DMS79 (cell line): Measurements from ENCODE around the gene AQR.

Experiments
- DNase-seq: peaks from one replicate; lab custom pipeline; 2025; lab: John Stamatoyannopoulos, UW

The AQR gene

DNA sequence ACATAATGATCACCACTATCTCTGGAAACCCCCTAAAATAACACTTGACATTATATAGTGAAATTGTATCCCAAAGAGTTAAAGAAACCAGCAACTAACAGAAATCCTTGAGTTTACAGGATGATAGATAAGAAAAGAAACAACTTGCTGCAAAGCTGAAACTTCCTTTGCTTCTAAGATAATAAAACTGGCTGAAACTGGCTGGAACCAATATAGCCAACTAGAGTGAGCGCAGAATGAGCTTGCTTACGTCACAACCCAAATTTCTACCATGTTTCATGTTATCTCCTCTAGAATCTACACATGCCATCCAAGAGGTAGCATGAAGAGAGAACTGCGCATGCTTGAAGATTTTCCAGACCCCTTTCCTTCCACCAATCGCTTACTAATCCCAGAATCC lies 90.4 kb downstream of the AQR start:
- DNase-seq, result no peak

DNA sequence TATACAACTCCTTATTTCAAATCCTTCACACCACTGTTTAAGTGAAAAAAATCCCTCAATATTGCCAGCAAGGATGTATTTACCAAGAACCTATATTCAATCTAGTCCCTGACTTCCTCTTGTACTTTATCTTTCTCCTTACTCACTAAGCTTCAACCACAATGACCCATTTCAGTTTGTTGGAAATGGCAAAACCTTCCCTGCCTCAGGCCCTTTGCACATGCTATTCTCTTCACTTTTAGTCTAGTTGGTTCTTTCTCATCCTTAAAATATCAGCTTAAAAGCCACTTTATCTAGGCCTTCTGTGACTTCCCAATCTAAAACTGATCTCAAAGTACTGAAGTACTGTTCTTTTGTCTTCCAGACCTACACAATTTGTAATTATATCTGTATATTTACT lies 92.9 kb downstream of the AQR start:
- DNase-seq, result no peak

DNA sequence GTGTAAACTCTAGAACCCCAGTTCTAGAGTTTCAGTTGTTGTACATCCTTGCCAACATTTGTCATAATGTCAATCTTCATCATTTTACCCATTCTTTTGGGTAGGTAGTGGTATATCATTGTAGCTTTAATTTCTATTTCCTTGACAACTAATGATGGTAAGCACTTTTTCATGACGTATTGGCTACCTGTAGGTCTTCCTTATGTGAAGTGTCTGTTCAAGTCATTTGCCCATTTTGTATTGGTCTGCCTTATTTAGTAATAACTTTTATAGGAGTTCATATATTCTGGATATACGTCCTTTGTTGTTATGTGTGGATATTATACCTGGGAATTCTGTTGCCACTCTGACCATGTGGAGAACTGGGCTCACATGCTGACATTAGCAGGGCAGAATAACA lies 100.4 kb downstream of the AQR start:
- no peak for DNase-seq

DNA sequence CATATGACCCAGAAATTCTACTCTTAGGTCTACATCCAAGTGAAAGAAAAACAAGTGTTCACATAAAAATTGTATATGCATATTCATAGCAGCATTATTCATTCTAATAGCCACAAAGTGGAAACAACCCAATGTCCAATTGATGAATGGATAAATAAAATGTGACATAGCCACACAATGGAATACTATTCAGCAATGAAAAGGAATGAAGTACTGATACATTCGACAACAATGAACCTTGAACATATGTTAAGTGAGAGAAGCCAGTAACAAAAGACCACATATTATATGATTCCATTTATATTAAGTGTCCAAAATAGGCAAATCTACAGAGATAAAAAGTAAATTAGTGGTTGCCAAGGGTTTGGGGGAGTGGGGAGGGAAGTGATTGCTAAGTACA lies 104.0 kb downstream of the AQR start:
- no peak for DNase-seq

DNA sequence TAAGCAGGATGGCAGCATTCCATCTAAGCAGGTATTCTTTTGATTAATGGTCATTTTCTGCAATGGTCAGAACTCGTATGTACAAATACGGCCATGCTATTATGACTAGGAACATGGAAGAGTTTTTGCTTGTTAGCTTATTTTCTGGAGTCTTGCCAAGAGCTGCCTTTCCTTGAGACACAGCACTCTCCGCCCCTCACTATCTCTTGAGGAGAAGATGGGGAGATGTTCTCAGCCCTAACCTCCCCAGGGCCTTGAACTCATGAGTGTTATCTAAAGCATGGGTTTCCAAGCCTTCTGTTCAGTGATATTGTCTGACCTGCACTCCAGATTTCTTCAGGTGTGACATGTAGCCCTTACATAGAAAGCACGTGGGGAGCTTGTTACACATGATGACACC lies 108.3 kb downstream of the AQR start:
- no peak for DNase-seq

DNA sequence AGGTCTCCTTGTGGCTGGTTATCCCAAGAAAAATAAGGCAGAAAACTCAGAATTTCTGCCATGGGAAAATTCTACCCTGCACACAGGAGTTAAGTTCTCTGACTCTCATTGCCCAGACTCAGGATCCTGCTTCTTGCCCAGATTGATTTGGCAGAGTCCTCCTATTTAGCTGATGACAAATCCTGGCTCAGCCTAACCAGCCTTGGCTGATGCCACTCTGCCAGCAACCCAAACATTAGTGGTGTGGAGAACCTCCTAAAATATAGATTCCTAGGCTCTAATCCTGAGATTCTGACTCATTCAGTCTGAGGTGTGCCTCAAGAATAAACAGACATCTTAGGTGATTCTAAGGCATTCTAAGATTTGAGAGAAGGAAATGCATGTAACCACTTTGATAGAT lies 113.6 kb downstream of the AQR start:
- DNase-seq, result no peak

DNA sequence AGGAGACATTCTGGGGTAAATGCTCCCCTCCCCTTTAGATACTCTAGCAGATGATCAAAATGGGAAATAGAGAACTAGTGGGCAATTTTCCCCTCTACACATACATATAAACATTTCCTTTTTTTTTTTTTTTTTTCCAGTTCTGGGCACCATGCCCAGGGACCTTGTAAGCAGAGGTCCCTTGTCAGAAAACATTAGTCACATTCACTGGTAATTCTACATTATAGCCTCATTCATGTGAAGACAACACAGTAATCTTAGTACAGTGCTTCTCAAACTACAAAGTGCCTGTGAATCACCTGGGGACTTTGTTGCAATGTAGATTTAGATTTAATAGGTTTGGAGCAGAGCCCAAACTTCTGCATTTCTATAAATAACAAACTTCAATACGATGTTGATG lies 114.1 kb downstream of the AQR start:
- DNase-seq, result no peak

DNA sequence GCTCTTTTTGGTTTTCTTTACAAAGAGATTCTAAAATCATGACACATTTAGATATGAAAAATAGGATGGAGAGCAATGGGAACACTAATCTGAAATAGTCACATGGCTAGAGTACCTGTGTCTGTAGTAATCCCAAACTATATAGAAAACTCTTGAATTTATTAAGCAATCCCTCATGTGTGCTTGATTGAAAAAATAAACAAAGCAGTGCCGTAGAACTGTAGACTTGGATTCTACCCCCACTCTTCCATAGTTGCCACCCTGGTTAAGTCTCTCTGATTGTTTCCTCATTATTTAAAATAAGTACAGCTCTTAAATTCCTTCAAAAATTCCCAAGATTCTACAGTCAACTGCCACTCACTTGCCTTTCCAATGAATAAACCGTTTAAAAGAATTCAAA lies 115.3 kb downstream of the AQR start:
- DNase-seq, result no peak

DNA sequence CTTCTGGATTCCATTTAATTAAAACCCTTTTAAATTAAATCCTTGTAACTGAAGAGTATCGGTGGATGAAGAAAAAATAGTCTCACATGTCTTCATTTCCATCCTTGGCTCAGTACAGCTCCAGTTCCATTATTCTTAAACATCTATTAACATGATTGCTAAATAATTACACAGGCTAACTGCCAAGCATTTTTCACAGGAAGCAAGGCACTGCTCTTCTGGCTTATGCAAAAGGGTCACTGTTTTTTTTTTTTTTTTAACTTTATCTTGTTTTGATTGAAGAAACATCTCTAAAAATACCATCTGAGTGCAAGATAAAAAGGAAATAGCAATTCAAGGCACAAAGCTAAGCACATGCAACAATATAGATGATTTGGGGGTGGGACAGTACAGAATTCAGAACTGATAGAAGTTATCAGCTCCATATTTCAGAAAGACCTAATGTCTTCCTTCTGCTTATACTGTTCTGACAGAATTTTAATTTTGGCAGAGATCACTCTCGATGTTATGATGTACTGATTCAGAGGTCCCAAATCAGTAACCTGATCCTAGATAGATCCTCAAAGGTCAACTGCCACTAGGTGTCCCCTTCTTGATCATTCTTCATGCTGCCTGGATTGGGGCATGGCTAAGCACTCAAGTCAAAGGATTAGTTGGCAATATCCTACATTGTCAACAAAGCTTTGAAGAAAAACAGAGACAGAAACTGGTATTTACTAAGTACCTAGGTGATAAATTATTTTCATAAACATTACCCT lies 116.4 kb downstream of the AQR start:
- DNase-seq, result no peak

DNA sequence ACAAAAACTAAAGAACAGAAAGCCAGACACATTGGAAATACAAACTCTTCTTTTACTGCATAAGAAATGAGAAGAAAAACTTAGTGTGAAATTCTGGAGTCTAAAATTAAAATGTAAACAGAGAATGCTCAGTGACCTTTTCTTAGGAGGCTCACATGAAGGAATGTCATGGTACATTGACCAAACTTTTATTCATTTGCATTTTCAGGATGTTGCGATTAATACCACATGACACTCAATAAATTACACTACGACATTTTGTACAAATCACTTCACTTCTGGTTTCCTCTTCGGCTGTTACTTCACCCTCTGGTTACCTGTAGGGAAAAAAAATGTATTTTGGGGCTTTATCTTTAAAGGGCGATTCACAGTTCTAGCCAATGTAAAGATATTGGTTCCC lies 117.8 kb downstream of the AQR start:
- DNase-seq, result no peak

DNA sequence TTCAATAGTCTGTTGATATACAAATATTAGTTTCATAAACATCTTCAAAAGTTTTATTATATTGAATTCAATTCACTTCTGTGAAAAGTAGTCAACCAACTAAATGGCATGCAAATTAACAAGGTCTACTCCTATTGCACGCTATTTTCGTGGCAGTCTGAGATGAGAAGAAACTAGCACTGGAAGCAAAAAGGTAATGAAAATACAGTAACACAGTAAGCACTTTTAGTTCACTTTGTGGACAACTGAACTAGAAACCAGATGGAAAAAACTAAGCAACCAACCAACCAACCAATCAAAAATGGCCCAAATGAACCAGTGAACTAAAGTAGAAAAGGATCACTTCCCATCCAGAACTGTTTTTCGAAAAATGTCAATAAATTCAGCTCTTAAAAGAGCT lies 118.5 kb downstream of the AQR start:
- no peak for DNase-seq

DNA sequence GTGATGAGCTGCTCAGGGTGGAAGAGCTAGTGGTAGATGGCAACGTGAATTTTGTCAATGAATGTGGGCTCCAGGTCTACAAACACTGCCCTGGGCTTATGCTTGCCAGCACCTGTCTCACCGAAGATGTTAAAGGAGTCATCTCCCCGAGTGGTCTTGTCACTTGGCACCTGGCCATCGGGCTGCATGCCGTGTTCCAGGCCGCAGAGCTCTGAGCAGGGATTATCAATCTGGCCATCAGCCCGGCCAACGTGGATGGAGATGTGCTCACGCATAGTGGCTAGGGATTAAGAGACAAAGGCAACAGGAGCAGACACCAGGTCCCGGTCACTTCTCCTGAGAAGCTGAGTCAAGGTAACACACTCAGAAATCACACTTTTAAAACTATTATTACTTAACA lies 119.4 kb downstream of the AQR start:
- DNase-seq, result no peak

DNA sequence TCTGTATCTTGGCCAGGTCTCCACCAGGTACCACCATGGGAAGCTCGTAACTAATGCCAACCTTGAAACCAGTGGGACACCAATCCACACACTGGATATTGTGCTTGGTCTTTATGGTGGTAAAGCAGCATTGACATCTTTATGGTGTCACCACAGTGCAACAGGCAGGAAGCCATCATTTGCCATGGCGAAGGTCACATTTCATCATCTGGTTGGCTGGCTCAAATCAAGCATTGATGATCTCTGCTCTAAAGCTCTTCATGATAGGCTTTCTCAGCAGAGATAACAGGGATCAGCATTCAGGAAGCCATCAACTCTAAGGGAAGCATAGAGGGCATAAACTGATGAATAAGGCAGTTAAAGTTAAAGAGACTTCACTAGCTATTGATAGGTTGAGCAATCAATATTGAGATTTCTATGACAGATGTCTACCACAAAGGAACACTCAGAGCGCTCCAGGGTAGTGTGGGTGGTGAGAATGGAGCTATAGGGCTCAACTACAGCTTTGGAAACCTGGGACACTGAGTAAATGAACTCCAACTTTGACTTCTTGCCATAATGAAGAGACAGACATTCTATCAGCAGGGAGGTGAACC lies 120.1 kb downstream of the AQR start:
- DNase-seq, result no peak

DNA sequence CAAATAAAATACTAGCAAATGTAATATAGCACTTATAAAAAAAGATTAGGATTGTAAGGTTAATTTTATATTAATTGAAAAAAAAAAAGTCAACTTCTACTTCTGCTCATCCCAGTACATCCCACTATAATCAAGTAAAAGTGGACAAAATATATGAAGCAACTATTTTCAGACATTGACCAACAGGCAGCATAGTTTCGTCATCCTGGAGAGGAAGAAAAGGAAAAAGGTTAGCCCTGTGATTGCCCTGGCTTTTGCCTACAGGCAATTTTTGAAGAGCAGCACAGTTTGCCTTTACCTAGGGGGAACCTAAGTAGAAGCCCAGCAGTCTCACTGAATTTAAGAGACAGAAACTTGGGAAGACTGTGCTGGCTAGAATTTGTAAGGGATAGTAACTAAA lies 121.9 kb downstream of the AQR start:
- DNase-seq, result no peak

DNA sequence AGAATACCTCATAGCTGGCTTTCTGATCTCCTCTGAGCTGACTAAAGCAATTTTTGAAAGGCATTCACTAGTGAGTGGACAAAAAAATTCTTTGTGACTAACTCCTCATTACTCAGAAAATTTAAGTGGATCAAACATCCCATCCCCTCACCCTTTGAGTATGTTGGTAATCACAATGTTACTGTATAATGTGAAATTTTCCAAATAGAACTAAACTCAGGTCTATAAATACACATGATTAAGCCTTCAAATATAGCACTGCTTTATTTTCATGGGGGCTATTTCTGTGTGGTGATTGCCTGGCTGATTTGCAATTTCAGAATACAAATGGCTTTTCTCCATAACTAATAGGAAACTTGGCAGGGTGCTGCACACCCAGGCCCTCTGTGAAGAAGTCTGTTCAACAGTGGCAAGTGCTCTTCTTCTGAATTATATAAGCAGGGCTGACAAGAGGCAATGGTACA lies 128.2 kb downstream of the AQR start:
- no peak for DNase-seq

DNA sequence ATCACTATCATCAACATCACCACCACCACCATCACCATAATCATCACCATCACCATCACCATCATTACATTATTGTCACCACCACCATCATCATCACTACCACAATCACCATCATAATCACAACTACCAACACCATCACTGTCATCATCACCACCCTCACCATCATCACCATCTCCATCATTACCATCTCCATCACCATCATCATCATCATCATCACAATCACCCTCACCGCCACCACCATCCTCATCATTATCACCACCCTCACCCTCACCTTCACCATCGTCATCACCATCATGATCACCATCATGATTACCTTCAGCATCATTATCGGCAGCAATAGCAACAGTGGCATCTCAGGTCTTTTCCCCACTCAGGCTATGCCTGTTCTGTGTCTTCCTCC lies 131.3 kb downstream of the AQR start:
- no peak for DNase-seq

DNA sequence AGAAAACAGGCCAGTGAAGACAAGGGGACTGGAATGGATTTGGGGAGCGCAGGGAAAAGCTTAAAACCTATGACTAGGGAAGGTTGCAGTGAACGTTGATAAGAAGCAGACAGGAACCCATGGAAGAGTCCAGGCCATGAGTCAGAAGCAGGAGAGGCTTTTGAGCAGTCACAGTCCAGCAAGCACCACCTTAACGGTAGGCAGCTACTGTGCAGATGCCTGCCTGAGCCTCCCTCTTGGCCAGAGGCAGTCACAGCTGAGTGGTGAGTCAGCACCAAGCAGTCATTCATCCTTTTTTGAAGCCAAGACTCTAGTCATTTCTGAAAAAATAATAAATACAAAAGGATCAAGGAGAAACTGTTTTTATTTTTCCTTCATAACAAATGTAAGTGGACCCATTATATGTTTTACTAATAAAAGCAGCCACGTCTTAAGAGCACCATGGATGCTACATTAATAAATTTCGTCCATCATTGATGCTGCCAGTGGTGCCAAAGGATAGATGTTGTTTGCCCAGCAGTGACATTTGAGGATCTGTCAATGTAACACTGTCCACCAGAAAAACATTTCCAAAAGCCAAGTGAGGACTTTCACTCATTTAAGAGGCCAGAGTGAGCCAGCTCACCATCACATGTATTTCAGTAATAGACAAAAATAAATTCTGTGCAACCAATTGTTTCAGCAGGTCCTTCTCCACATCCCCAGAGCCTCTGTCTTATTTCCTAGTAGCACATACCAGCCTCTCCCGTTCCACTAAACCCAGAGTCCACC lies 132.1 kb downstream of the AQR start:
- peak; percentile 21 for DNase-seq

DNA sequence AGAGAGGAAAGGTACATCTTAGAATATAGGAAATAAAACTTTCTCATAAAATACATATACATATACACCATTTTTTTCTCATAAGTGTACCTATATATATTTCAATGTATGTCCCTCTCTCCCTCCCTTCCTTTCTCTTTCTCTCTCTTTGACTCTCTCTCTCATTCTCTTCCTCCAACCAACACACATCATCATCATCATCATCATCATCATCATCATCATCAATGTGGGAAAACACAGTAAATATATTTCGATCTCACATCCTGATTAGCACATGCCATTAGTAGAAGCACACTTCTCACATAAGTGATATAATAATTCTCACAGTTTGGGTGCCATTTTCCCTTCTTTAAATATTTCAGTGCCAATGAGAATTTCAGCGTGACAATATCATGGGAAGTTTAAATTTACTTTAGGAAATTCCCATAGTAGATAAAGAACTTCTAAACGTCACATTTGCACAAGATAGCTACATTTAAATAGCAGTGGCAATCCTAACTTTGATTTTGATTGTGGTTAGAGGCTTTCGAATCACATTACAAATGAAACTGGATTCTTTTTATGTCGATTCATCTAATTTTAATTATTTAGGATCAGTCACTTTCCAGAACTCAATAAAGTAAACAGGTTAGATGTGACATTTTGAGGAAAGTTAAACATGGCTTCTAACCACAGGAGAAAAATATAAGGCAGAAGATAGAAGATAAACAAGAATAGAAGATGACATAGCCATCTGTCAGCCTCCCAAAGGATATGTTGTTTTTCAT lies 141.2 kb downstream of the AQR start:
- no peak for DNase-seq

DNA sequence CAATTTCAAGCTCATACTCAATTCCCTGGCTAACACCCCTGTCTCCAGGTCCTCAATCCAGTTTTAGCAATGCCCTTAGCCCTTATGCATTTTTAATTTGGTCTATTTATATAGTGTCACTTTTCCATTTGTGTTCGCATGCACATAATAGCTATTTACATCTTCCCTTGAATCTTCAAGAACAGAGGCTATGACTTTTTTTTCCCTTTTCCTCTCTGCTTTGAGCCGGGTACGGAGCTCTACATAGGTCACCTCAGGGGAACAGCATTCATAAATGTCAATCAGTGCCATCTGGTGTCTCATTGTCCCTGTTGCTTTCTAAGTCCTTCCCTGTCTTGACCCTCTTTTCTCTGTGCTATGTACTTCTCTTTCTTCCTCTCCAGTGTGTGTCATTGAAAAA lies 147.7 kb downstream of the AQR start:
- DNase-seq, result no peak

DNA sequence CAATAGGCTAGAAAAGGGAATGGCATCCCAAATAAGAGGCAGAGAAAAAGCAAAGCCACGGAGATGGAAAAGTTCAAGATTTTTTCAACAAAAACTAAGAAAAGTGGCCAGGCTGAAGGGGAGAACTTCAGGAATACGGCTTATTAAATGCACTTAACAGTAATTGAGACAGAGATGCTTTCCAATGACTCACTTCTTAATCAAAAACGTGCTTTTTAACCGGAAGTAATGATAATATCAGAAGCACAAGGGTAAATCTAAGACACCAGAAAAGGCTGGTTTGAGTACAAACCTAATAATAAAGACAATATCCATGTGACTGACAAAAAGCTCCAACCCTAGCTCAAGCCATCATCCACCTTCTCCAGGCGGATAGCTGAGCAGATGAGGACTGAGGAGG lies 149.4 kb downstream of the AQR start:
- no peak for DNase-seq

DNA sequence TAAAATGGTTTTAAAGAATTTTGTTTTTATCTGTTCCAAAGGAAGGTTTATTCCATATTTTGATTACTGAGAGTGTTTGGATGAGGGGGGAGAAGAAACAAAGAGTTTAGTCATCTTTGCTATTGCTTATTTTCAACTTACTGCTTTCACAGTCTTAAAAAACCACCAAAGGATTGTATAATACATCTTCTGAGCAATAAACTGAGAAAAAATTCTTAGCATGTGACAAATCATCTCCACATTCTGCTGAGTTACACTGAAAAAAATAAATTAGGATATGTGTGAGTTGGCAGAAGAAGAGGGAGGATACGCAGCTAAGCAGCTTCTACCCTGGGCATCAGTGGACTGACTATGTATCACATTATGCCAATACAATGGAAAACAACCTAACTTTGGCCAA lies 151.0 kb downstream of the AQR start:
- no peak for DNase-seq

DNA sequence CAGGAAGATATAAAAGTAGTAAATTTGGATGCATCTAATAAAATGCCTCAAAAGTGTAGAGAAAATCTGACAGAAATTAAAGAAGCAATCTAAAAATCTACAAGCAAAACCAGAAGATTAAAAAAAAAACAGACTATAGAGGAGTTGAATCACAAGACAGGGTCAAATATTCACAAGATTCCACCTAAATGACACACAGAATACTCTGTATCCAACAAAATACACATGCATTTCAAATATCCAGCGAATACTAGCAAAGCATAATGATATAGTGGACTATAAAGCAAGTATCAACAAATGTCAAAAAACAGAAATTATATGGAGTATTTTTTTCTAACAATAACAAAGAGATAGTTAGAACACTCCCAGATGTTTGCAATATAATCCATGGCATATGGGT lies 153.7 kb downstream of the AQR start:
- no peak for DNase-seq
